HG03135 (cell line): ENCODE results near the gene ERMARD.

Experiments used
- ATAC-seq: cut with Tn5 transposase; IDR thresholded peaks from one replicate; pipeline ENCODE4 v1.9.1; 2021; ENCODE audit warnings: mild to moderate bottlenecking, moderate library complexity; ENCODE audit not compliant: unreplicated experiment

The ERMARD gene

DNA sequence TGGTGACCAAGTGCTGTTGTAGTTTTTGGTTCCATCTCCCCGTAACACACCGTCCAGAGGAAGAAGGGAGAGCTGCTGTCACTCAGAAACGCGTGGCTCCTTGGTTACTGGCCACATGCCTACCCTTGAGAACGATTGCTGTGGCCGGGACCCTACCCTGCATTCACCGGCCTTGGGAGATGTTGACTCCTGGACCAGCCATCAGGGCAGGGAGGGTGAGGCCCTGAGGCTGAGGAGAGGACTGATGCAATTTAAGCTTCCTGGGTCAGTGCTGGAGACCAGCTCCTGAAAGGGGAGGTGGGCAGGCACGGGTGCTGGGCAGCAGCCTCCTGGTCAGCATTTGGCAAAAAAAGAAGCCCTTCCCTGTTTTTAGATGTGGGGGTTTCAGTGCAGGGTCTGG is 31.5 kb downstream of the ERMARD start:
- ATAC-seq, result no peak

- no peak for ATAC-seq
Observed at GRCh38 chr6:169783401-169783800, 32.0 kb downstream of the ERMARD start.

DNA sequence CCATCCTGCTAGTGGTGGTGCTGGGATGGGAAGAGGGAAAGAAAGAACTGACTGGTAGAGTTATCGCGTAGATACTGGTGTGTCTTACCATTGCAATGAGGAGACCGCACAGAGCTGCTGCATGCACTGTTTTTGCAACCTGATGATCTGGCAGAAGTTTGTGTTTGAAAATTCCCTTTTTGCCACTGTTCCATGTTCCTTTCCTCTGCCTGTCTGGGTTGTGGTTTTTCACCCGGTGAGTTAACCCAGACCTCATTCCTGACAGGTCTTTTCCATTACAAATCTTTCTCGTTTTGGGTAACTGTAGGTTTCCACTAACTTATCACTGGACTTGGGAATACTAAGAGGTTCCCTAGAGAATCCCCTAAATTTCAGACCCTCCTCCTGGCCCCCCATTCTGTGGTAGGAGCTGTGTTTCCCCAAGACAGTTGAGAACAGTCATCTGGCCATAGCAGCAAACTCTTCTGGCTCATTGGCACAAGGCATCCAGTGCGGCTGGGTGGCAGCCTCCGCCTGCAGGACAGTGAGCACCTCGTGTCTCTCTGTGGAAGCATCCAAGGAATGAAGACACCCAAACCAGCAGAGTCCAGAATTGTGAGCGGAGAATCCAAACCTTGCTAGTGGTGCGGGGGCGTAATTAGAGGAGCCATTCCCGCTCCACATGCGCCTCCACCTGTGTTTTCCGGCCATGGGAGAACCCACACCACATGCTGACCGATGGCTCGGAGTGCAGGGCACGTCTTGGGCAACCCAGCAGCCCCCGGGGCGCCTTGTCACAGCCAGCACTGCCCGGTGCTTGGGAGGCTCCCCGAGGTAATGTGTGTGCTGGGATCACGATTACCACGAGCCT is 32.8 kb downstream of the ERMARD start:
- no peak for ATAC-seq

DNA sequence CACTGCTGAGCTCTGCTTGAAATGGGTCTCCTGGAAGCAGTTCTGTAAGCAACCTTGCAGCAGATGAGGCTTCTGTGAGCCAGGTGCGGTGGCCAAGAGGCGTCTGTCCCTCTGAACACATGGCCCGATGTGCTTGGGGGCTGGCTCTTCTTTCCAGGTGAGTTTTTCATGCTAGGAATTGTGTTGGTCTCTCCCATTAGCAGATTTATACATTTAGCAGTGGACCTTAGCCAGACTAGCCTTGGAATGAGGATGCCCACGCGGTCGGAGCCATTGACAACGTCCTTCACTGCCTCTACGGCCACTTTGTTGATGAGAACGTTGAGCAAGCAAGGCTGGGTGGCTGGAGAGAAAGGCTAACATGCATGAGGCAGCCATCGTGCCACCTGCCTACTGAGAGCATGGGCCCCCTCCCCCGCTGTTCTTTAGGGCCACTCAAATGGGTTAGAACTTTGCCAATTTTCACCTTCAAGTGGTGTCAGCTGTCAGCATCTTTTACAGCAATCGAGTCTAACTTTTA is 33.5 kb downstream of the ERMARD start:
- no peak for ATAC-seq

DNA sequence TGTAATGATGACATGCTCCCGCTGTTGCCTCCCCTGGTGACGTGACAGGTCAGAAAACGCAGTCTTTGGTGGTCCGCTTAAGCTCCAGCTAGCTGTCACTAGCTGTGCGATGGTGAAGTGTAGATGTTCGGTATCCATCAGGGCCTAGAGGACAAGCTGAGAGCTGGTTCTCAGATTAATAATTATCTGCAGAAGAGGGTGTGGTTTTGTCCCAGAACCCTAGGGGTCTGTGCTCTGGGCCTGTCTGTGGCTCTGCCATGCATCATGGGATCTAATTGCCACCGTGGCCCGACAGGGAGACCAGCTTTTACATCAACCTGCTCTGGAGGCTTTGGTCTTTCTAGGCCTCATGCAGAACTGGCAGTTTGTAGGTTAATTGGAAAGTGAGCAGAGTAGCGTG is 34.1 kb downstream of the ERMARD start:
- ATAC-seq, result no peak

DNA sequence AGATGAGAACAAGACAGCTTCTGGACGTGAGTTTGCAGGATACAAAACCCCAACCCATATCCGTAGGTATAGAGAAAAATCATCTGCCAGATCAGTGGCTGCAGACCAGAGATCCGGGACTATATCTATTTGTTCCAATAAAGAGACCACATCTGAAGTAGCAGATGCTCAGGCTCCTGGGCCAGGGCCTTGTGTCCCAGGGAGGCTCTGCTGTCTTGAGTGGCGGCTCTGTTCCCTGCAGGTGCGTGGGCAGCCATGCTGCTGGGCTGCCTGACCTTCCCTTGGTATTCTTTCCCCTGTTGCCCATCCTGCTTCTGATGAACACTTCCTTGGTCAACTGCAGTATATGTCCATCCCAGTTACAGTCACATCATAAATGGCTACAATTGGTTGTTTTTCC is 34.9 kb downstream of the ERMARD start:
- ATAC-seq, result no peak

DNA sequence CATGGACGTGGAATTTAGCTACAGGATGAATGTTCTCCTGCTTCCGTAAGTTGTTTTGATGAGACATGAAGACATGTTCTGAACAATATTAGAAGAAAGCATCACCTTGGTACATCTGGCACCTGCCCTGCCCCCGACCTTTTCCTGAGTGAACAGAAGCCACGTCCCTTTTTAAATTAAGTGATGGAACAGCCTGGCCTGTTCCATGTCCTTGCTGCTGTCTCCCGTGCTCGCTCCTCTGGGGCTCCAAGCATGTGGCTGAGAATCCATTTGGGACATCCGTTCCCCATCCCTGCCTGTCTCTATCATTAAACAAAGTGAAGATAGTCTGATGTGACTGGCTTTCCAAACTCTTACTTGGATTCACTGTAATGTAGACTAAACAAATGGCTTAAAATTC is 36.4 kb downstream of the ERMARD start:
- no peak for ATAC-seq

DNA sequence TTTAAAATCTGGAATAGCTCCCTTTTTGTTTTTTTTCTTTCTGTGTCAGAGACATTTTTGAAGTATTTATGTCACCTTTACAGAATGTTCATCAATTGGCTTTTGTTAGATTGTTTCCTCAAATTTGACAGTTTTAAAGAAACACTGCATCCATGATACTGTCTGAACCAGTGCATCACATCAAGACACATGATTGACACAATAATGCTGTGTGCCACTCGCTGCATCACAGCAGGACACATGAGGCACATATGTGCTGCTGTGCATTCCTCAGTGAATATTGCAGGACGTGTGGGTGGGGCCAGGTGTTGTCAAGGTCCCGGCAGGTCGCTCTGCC is 37.4 kb downstream of the ERMARD start:
- no peak for ATAC-seq

DNA sequence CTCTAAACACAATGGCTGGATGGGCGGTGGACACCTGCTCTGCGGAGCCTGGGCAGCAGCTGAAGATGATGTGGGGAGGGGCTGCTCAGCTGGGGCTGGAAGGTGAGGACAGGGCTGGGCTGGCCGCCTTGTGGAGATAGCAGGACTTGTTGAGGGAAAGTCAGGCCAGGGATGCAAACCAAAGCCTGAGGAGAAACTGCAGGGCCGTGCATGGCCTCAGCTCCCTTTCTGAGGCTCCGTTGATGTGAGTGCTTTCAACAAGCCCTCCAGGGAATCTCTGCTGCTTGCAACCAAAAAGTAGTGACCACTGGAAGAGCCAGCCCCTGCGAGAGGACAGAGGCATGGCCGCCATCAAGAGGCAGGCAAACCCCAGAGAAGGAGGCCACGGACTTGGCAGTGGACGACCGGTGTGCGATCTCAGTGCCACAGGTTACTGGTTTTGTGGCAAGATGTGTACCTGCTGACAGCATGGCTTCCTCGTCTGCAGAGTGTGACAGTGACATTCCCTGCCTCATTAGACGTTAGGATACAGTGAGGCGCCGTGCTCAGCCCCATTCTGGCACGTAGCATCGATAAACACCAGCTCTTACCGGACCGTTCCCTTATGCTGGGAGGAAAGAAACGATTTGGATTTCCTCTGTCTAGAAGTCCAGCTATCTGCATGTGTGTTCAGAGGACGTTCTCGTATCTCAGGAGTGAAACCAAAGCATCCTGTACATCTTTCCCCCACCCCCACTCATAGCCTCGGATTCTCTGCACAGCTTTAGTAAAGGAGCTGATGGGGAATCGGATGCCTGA is 37.9 kb downstream of the ERMARD start:
- ATAC-seq, result no peak

GRCh38 chr6:169789944-169790927 is 38.8 kb downstream of the ERMARD start:
- ATAC-seq, result peak; percentile 97

GRCh38 chr6:169791721-169792131 is 40.3 kb downstream of the ERMARD start:
- no peak for ATAC-seq

GRCh38 chr6:169792306-169793015 is 41.0 kb downstream of the ERMARD start:
- ATAC-seq, result no peak

DNA sequence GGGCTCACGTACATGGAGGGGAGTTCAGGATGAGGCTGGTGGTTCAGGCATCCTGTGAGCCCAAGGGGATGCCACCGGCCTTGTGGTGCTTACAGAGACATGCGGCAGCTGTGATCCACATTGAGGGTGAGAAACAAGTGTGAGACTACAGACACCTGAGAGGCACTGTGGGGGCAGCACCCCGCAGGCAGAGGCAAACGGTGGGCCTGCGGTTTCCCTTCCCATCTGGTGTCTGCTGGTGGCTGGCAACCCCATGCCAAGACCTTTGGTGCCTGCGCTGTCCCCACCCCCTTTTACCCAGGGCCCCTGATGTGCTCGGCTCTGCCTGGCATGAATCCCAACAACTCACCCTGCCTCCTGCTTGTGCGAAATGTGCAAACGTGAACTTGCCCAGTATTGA is 42.0 kb downstream of the ERMARD start:
- no peak for ATAC-seq

DNA sequence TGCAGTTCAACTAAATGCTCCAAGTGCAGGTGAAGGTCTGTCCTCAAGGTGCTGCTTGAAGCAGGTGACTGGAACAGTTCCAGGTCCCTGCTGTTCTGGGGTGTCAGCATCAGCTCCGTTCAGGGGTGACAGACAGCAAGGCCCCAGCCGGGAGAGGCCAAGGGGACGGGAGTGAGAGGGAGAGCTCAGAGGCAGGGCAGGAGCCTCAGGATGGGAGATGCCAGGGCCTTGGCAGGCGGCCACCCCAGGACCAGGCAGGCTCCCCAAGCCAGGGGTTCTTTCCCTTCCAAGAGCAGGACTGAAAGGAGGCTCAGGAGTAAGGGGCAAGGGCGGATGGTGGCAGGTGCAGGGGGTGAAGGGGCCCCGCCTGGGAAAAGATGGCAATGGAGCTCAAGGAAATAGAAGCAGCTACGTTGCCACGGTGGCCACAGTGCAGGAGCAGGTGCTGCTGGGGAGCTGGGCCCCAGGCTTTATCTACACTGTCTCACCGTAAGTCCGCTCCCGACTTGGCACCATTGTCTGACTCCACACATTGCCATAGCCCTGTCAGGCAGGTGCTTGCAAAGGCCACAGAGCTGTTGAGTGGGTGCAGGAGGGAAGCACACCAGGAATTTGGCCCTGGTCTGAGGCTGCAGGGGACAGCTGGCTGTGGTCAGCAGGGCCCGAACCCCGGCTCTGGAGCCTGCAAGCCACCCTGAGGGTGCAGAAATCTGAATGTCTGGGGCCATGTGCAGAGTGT is 43.1 kb downstream of the ERMARD start:
- ATAC-seq, result no peak

GRCh38 chr6:169795196-169795595 is 43.8 kb downstream of the ERMARD start:
- ATAC-seq, result no peak

- no peak for ATAC-seq
Observed at GRCh38 chr6:169798764-169799473, 47.5 kb downstream of the ERMARD start.

DNA sequence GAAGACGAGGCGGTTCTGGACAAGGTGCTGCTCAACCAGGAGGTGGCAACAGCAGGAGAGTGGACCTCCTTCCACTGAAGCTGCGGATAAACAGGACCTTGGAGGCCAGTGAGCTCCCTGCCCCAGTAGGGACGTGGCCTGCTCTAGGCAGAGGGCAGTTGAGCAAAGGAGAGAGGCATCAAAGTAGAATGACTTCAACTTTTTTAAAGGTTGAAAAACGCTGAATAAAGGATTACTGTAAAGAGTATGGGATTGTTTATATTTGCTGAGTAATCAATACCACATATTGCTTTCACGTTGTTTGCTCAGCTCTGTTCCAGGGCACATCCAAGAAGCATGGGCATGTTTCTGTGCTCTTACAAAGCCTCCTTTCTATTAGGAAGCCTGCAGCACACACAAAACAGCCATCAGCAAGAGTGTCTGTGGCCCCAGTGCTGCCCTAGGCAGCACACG is 48.1 kb downstream of the ERMARD start:
- no peak for ATAC-seq

DNA sequence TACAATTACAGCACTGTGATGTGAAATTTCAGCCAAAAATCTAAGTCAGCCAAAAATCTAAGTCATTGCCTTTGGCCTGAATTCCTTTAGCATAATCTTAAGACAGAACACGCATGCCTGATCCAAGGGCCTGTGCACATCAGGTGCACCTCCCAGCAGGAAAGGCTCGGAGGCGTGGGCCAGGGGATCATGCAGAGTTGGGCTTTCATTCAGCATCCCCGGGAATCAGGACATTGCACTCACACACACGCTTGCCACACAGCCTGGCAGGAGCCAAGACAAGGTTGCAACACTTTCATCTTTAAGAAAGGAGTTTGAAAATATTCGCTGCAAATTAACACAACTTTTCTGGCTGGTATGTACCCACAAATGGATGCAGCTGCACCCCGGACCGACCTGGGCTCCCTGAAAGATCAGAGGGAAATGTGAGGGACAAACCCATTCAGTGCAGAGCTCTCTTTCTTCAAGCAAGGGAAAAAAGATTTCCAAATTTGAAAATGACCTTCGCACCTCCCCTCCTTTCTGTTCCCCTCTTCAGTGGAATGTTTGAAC is 48.8 kb downstream of the ERMARD start:
- no peak for ATAC-seq
